PC-3 (cell line): Measurements from ENCODE around the gene ACTR2. TPM values are rescaled to one million over a fixed set of nuclear protein-coding genes. Genes with fewer than 3 reads are reported as not detected.
"Not testable (repeated sequence)": the region's sequence is repeated elsewhere in the genome, so short reads cannot be mapped to it uniquely, and the experiment has no call there.

Experiments
- ATAC-seq: fragments of 200-7000 bp; cut with Tn5 transposase; 2 replicates; pipeline ENCODE4 v1.9.1; 2020; ENCODE audit warnings: mild to moderate bottlenecking, moderate library complexity
- Bru-seq: library from RNA; stranded (reverse); fragments of 400-500 nt; gene quantifications from one replicate; lab custom pipeline; 2021; lab: Mats Ljungman, UMichigan
- BruChase-seq, 2 experiments: library from RNA; stranded (reverse); fragments of 400-500 nt; gene quantifications; one replicate each; lab custom pipeline; 2021; lab: Mats Ljungman, UMichigan
- BruUV-seq: library from RNA; stranded (reverse); fragments of 400-500 nt; replicated peaks from 2 replicates; lab custom pipeline; 2021; lab: Mats Ljungman, UMichigan
- CTCF ChIA-PET: fragments of 300-600 bp; sonication (Branson Sonifier 250); formaldehyde crosslinking; loops from one replicate; lab custom pipeline; 2022; ENCODE audit warnings: antibody characterized with exemption; lab: Charles Lee
- POLR2A ChIA-PET: fragments of 300-600 bp; sonication (Branson Sonifier 250); formaldehyde crosslinking; loops from one replicate; lab custom pipeline; 2022; ENCODE audit warnings: antibody characterized with exemption; ENCODE audit not compliant: unreplicated experiment; lab: Charles Lee
- DNase-seq: peaks from one replicate; pipeline ENCODE4 v3.0.0-alpha.2; 2015
- H2AFZ ChIP-seq: fragments of 300-600 bp; sonication (generic); 2 replicates; pipeline ENCODE4 v1.6.0; 2016; ENCODE audit warnings: antibody characterized with exemption, low read length
- H3F3A ChIP-seq: fragments of 300-600 bp; sonication (generic); one replicate; pipeline ENCODE4 v1.6.0; 2017; ENCODE audit warnings: antibody characterized with exemption, low read length, control low read depth, mild to moderate bottlenecking; ENCODE audit not compliant: unreplicated experiment
- H3K27ac ChIP-seq: fragments of 300-600 bp; sonication (generic); 2 replicates; pipeline ENCODE4 v1.5.1; 2016; ENCODE audit warnings: mild to moderate bottlenecking, low read length
- H3K27me3 ChIP-seq: fragments of 300-600 bp; sonication (generic); 2 replicates; pipeline ENCODE4 v1.6.1; 2016; ENCODE audit warnings: low read length, mixed read lengths
- H3K36me3 ChIP-seq: fragments of 300-600 bp; sonication (generic); 2 replicates; pipeline ENCODE4 v1.6.1; 2016; ENCODE audit warnings: low read depth, mixed run types, low read length, mixed read lengths
- H3K4me1 ChIP-seq: fragments of 300-600 bp; sonication (generic); 2 replicates; pipeline ENCODE4 v1.5.1; 2016; ENCODE audit warnings: low read length; ENCODE audit not compliant: insufficient read depth
- H3K4me2 ChIP-seq: fragments of 300-600 bp; sonication (generic); 2 replicates; pipeline ENCODE4 v1.6.0; 2016; ENCODE audit warnings: low read length
- H3K4me3 ChIP-seq: fragments of 300-600 bp; sonication (generic); 2 replicates; pipeline ENCODE4 v1.5.1; 2016; ENCODE audit warnings: mild to moderate bottlenecking, low read length, mixed read lengths
- H3K79me2 ChIP-seq: fragments of 300-600 bp; sonication (generic); 2 replicates; pipeline ENCODE4 v1.6.1; 2017; ENCODE audit warnings: low read length, mixed read lengths
- H3K9ac ChIP-seq: fragments of 300-600 bp; sonication (generic); 2 replicates; pipeline ENCODE4 v1.6.0; 2016; ENCODE audit warnings: mild to moderate bottlenecking, low read length
- H3K9me2 ChIP-seq: fragments of 300-600 bp; sonication (generic); replicated peaks from 2 replicates; pipeline ENCODE4 v1.6.1; 2016; ENCODE audit warnings: mixed run types, low read length, mixed read lengths
- H3K9me3 ChIP-seq: fragments of 300-600 bp; sonication (generic); 2 replicates; pipeline ENCODE4 v1.6.1; 2016; ENCODE audit warnings: low read length, mixed read lengths
- H4K20me1 ChIP-seq: fragments of 300-600 bp; sonication (generic); 2 replicates; pipeline ENCODE4 v1.6.1; 2016; ENCODE audit warnings: low read length, mixed read lengths
- EZH2 ChIP-seq: fragments of 300-600 bp; sonication (generic); IDR thresholded peaks from one replicate; pipeline ENCODE4 v1.6.1; 2017; ENCODE audit warnings: antibody characterized with exemption, mild to moderate bottlenecking, low read length; ENCODE audit not compliant: unreplicated experiment
- EZH2phosphoT487 ChIP-seq: fragments of 300-600 bp; sonication (generic); IDR thresholded peaks from 2 replicates; pipeline ENCODE4 v1.6.1; 2018; ENCODE audit warnings: mild to moderate bottlenecking, antibody characterized with exemption, low read length, borderline replicate concordance
- intact Hi-C: fragments of 100-400 bp; cut with micrococcal nuclease; formaldehyde crosslinking; loops from 2 replicates; pipeline ENCODE4 v1.9.0; 2023
- long read RNA-seq: library from polyadenylated mRNA; unstranded; transcript quantifications from one replicate; pipeline ENCODE4 v2.0.0, GENCODE V29; 2021; ENCODE audit not compliant: unreplicated experiment
- total RNA-seq: library from RNA; depleted of rRNA; stranded (reverse); fragments of >200 nt; gene quantifications from 2 replicates; pipeline ENCODE4 v1.2.3, GENCODE V29; 2014; rRNA removed
- TF ChIP-seq, protein P1 (sequence below): fragments of 300-600 bp; sonication (generic); conservative IDR thresholded peaks from 2 replicates; pipeline ENCODE4 v1.5.1; 2017; ENCODE audit warnings: antibody characterized with exemption, low read depth, mild to moderate bottlenecking, low read length

ACTR2 gene
- total RNA-seq (56.7 and 67.2 TPM in 2 replicates), Bru-seq, nascent RNA (percentile 94 among the genes with signal in this experiment), BruChase-seq, experiment 1, labeled RNA remaining after a 6-hour chase (percentile 97 among the genes with signal in this experiment), BruChase-seq, experiment 2, labeled RNA remaining after a 2-hour chase (percentile 96 among the genes with signal in this experiment)
- long read RNA-seq, transcript ACTR2-201 (9 exons, 3,861 nt): major isoform, 162 of 205 reads
- long read RNA-seq, partial matches to known transcripts: 9 of 205 reads
- long read RNA-seq, other reads (novel, unspliced or antisense): 34 of 205 reads

DNA sequence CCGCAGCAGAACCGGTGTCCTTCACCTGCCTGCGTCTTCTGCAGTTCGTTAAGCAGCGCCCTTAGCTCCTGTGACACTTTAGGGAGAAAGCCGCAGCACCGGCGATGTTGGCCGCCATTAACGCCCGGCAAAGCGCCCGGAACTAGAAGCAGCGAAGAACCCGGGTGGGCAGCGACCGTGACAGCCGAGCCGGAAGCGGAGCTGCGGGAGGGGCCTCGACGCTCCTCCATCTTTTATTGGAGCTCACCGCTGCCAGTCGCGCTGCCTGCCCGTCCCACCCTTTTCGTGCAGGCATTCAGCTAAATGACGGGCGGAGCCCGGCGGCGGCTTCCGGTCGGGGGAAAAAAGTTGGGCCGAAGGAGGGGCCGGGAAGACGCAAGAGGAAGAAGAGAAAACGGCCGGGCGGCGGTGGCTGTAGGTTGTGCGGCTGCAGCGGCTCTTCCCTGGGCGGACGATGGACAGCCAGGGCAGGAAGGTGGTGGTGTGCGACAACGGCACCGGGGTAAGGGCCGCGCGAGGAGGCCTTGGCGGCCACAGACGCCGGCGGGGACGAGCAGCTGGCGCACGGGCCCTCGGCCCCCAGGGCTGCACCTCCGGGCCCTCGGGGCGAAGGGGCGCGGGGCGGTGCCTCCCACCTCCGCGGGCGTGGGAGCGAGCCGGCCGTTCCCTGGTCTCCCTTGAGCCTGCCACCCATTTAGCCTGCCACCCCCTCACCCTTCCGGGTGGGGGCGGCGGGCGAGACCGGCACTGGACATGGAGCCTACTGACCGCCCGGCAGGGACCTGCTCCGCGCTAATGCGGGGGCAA, at the start of gene ACTR2:
ACTR2 (plus strand) TSS at position 376 of the 807 bp plus-strand sequence; CDS start at position 455, 79 bp downstream.
- Histone ChIP-seq H3K9me3 (no peaks in the 10 kb centered on the region), H3K4me1 (peaks cover 36% of the 10 kb centered on the region), H3K9ac (peak within 1 kb of the TSS; percentile 95), H3K79me2 (peaks cover 70% of the 10 kb centered on the region), H3K4me2 (peak within 1 kb of the TSS; percentile 94), H4K20me1 (peaks cover 19% of the 10 kb centered on the region), H3F3A (peaks cover 6% of the 10 kb centered on the region), H2AFZ (peak within 1 kb of the TSS; percentile 81), H3K9me2 (no peaks in the 10 kb centered on the region), H3K4me3 (peak within 1 kb of the TSS; percentile 87), H3K27ac (peak within 1 kb of the TSS; percentile 87), H3K27me3 (no peaks in the 10 kb centered on the region), H3K36me3 (no peaks in the 10 kb centered on the region)
- POLR2A ChIA-PET: interaction anchor here (0.5 to 1.0 kb wide), 34 partner anchors 23 to 1557 kb away, joined by 3 to 28 read pairs (median 8); partner anchors contain the start of genes CEP68 and RAB1A
- CTCF ChIA-PET: interaction anchor here (0.5 to 0.7 kb wide), 3 partner anchors 15 to 633 kb away, joined by 3 to 12 read pairs (median 4); no protein-coding TSS in a partner anchor
- peak; percentile 96 for DNase-seq
- peak; percentile 90 for ATAC-seq
- no TSS peak for BruUV-seq
- intact Hi-C loops: loop anchor here (2.0 kb wide), 2 partner anchors 41 to 97 kb away; partner anchors contain the start of gene RAB1A
- TF ChIP-seq, protein P1, sequence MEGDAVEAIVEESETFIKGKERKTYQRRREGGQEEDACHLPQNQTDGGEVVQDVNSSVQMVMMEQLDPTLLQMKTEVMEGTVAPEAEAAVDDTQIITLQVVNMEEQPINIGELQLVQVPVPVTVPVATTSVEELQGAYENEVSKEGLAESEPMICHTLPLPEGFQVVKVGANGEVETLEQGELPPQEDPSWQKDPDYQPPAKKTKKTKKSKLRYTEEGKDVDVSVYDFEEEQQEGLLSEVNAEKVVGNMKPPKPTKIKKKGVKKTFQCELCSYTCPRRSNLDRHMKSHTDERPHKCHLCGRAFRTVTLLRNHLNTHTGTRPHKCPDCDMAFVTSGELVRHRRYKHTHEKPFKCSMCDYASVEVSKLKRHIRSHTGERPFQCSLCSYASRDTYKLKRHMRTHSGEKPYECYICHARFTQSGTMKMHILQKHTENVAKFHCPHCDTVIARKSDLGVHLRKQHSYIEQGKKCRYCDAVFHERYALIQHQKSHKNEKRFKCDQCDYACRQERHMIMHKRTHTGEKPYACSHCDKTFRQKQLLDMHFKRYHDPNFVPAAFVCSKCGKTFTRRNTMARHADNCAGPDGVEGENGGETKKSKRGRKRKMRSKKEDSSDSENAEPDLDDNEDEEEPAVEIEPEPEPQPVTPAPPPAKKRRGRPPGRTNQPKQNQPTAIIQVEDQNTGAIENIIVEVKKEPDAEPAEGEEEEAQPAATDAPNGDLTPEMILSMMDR: no peak
- TF ChIP-seq EZH2: no peak
- no peak for TF ChIP-seq EZH2phosphoT487

DNA sequence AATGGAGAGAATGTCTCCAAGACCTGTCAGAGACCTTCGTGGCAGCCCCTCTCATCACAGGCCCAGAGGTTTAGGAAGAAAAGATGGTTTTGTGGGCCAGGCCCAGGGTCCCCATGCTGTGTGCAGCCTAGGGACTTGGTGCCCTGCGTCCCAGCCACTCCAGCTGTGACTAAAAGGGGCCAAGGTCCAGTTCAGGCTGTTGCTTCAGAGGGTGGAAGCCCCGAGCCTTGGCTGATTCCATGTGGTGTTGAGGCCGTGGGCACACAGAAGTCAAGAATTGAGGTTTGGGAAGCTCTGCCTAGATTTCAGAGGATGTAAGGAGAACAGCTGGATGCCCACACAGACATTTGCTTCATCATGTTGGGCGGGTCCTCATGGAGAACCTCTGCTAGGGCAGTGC, 45.1 kb upstream of the ACTR2 start:
- H3F3A ChIP-seq: no peaks in the 10 kb centered on the region

DNA sequence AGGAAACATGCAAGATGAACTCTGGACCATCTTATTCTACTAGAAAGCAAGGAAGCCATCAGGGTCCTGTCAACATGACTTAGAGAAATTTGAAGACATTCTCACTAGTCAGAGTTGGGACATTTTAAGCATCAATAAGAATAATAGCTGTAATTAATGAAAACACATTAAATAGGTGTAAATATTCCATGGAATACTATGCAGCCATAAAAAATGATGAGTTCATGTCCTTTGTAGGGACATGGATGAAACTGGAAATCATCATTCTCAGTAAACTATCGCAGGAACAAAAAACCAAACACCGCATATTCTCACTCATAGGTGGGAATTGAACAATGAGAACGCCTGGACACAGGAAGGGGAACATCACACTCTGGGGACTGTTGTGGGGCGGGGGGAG, 44.2 kb upstream of the ACTR2 start:
- H3K27me3 ChIP-seq, CTCF ChIA-PET, ATAC-seq, H2AFZ ChIP-seq, POLR2A ChIA-PET, H3K36me3 ChIP-seq, H4K20me1 ChIP-seq, H3K79me2 ChIP-seq, H3K4me2 ChIP-seq, H3K9me2 ChIP-seq, BruUV-seq, H3K27ac ChIP-seq, H3K4me3 ChIP-seq, H3K9me3 ChIP-seq, DNase-seq, H3K9ac ChIP-seq, H3F3A ChIP-seq: not testable (repeated sequence)
- intact Hi-C loops: loop anchor here (10.0 kb wide), 1 partner anchor 391 kb away; no protein-coding TSS in a partner anchor
- peaks cover 18% of the 10 kb centered on the region for H3K4me1 ChIP-seq

More for the DNA sequence above, 45.1 kb upstream of the ACTR2 start:
- H3K4me3 ChIP-seq: no peak overlapping the region
- H3K9me2 ChIP-seq: no peaks in the 10 kb centered on the region
- ChIA-PET POLR2A (no interaction called here), CTCF (no interaction called here)
- no peak overlapping the region for H3K4me2 ChIP-seq
- DNase-seq (no peak), ATAC-seq (no peak)
- intact Hi-C loops: loop anchor here (10.0 kb wide), 1 partner anchor 392 kb away; no protein-coding TSS in a partner anchor
- H3K9ac ChIP-seq: no peak overlapping the region
- no peaks in the 10 kb centered on the region for H3K36me3 ChIP-seq
- H3K27me3 ChIP-seq: no peaks in the 10 kb centered on the region
- no TSS peak for BruUV-seq
- no peak overlapping the region for H2AFZ ChIP-seq
- H3K4me1 ChIP-seq: peaks cover 18% of the 10 kb centered on the region
- H3K27ac ChIP-seq: no peak overlapping the region
- H4K20me1 ChIP-seq: no peaks in the 10 kb centered on the region
- H3K9me3 ChIP-seq: no peaks in the 10 kb centered on the region
- H3K79me2 ChIP-seq: no peaks in the 10 kb centered on the region
- TF ChIP-seq EZH2phosphoT487 (no peak), EZH2 (no peak)
- TF ChIP-seq, protein P1: no peak
